ENCODE results near the gene SH3BP1.

- TF ChIP-seq TAF1 (IDR thresholded peaks at IDR 0.05; ENCODE audit: low read depth, low read length) = no peak
- TF ChIP-seq POLR2A (IDR thresholded peaks at IDR 0.05; ENCODE audit: low read depth, low read length) = no peak
- TF ChIP-seq POLR2AphosphoS5 (IDR thresholded peaks at IDR 0.05; ENCODE audit: low read depth, low read length) = no peak
Observed at GRCh38 chr22:37626144-37626543, 13.3 kb upstream of the SH3BP1 start.

Measured in GM12891 (cell line).